WI38 (cell line): ENCODE results near the gene RNU1-1.

Experiments used
- H3K4me3 ChIP-seq: 2 replicates; pipeline ENCODE4 v1.5.1; 2011; ENCODE audit warnings: low read depth, mild to moderate bottlenecking, control low read depth, low read length
- CTCF ChIP-seq: IDR thresholded peaks from 2 replicates; pipeline ENCODE4 v1.5.1; 2012; ENCODE audit warnings: low read depth, mild to moderate bottlenecking, control low read depth, low read length

Gene RNU1-1

GRCh38 chr1:16464917-16465625 is 49.0 kb downstream of the RNU1-1 start:
- H3K4me3 ChIP-seq: no peak overlapping the region

More at GRCh38 chr1:16464917-16465625, 49.0 kb downstream of the RNU1-1 start:
- no peak for TF ChIP-seq CTCF
